CD1c-positive myeloid dendritic cell (primary cell): ENCODE data around the gene PCDHGA4.
"Not testable (repeated sequence)": the region's sequence is repeated elsewhere in the genome, so short reads cannot be mapped to it uniquely, and the experiment has no call there.

Experiments
- DNase-seq: peaks from one replicate; pipeline ENCODE4 v3.0.0-alpha.2; 2016; ENCODE audit errors: extremely low spot score

Gene PCDHGA4

GRCh38 chr5:141384471-141385267, 29.8 kb downstream of the PCDHGA4 start:
- DNase-seq = no peak

- peak; percentile 44 for DNase-seq
Measured at GRCh38 chr5:141387557-141388311, 32.9 kb downstream of the PCDHGA4 start, which contains the start of gene PCDHGB4. Gene PCDHGB4 (plus strand): TSS chr5:141387698. CDS start chr5:141387885, 187 bp downstream.

- DNase-seq = no peak
Measured at GRCh38 chr5:141388661-141389060, 33.8 kb downstream of the PCDHGA4 start.

- no peak for DNase-seq
Measured at GRCh38 chr5:141389153-141390042, 34.6 kb downstream of the PCDHGA4 start.

GRCh38 chr5:141392429-141393198, 37.8 kb downstream of the PCDHGA4 start, which contains the start of gene PCDHGA8:
Gene PCDHGA8 (plus strand): TSS chr5:141392633. CDS start chr5:141392814, 181 bp downstream.
- DNase-seq = no peak

- no peak for DNase-seq
Measured at GRCh38 chr5:141393267-141393666, 38.4 kb downstream of the PCDHGA4 start.

GRCh38 chr5:141394401-141395187, 39.8 kb downstream of the PCDHGA4 start:
- DNase-seq = not testable (repeated sequence)

- peak; percentile 62 for DNase-seq
Measured at GRCh38 chr5:141397756-141398551, 43.1 kb downstream of the PCDHGA4 start, which contains the start of gene PCDHGB5. Gene PCDHGB5 (plus strand): TSS chr5:141397947. CDS start chr5:141398128, 181 bp downstream.

GRCh38 chr5:141398608-141399007, 43.8 kb downstream of the PCDHGA4 start:
- no peak for DNase-seq

- DNase-seq = no peak
Measured at GRCh38 chr5:141399555-141400258, 44.9 kb downstream of the PCDHGA4 start.

GRCh38 chr5:141402553-141403243, 47.9 kb downstream of the PCDHGA4 start, which contains the start of gene PCDHGA9:
Gene PCDHGA9 (plus strand): TSS chr5:141402778. CDS start chr5:141402953, 175 bp downstream.
- peak; percentile 53 for DNase-seq

GRCh38 chr5:141403387-141403786, 48.6 kb downstream of the PCDHGA4 start:
- DNase-seq = no peak
